Activated CD4-positive, alpha-beta T cell treated with anti-CD3 and anti-CD28 coated beads, Interleukin-2, amount 10 ng/mL, durations not matched to agents 7 days and 5 days (primary cell): ENCODE data around the gene MBD3. TPM values are rescaled to one million over a fixed set of nuclear protein-coding genes. Genes with fewer than 3 reads are reported as not detected.

Experiments used
- CTCF ChIA-PET: fragments of 350-600 bp; sonication (Branson Sonifier 250); formaldehyde crosslinking; loops from one replicate; lab custom pipeline; 2021; ENCODE audit warnings: antibody characterized with exemption; lab: Charles Lee
- POLR2A ChIA-PET: fragments of 350-600 bp; sonication (Branson Sonifier 250); formaldehyde crosslinking; loops from one replicate; lab custom pipeline; 2021; ENCODE audit warnings: antibody characterized with exemption; lab: Charles Lee
- DNase-seq: peaks from one replicate; pipeline ENCODE4 v3.0.0-alpha.2; 2020
- H3K27ac Mint-ChIP-seq: one replicate; pipeline ENCODE4 v1.8.0; 2021; ENCODE audit warnings: mild to moderate bottlenecking, moderate library complexity, mixed read lengths
- H3K27me3 Mint-ChIP-seq: one replicate; pipeline ENCODE4 v1.8.0; 2021; ENCODE audit warnings: mixed read lengths
- H3K36me3 Mint-ChIP-seq: one replicate; pipeline ENCODE4 v1.8.0; 2021; ENCODE audit warnings: low read depth, mixed read lengths
- H3K4me1 Mint-ChIP-seq: one replicate; pipeline ENCODE4 v1.8.0; 2021; ENCODE audit warnings: mixed read lengths
- H3K4me3 Mint-ChIP-seq: one replicate; pipeline ENCODE4 v1.8.0; 2021; ENCODE audit warnings: mild to moderate bottlenecking, moderate library complexity, mixed read lengths
- H3K9me3 Mint-ChIP-seq: one replicate; pipeline ENCODE4 v1.8.0; 2021; ENCODE audit warnings: mixed read lengths
- total RNA-seq, 2 experiments: library from RNA; stranded (reverse); gene quantifications; one replicate each; pipeline ENCODE4 v1.2.3, GENCODE V29; 2021

Gene MBD3
- total RNA-seq, 2 experiments from 2014 or later: 76.2 to 93.3 TPM

DNA sequence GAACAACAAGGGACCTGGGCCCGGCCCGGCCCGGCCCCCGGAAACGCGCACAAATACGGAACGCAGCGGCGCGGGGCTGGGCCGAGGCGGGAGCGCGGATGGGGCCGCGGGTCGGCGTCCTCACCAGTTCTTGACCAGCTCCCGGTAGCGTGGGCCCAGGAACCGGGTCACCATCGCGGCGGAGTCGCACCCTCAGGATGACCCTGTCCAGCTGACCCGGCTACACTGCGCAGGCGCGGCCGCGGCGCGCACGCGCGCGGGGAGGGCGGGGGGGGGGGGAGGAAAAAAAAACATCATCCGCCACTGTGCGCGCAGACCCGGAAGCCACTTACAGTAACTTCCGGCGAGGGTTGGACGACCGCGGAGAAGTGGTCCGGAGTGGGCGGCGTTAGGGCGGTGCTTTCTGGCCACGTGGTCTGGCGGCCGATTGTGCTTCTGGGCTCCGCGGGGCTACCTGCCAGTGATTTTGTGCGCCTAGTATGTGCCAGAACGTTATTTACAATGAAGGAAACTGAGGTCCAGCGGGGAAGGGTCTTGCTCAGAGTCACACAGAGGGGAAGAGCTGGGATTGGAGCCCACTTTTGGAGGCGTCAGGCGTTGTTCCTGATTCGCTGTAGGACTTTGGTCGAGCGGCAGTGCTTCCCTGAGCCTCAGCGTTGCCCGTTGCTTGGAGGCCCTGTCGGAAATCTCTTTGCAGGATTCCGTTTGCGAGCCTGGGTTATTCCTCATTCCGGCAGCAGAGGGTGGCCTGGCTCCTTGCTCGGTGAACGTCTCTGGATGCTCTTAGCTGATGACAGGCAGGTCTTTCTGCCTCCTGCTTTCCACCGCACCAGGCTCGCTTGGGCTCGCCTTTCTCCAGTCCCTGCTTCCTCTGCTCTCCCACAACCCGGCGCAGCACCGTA lies 12.8 kb upstream of the MBD3 start, which contains the start of gene UQCR11:
Gene UQCR11, minus strand, starts transcription at position 227 of the 902 bp plus-strand sequence. Its CDS starts 53 bp downstream, at position 174.
- H3K36me3 Mint-ChIP-seq: peaks cover 9% of the 10 kb centered on the region
- H3K27me3 Mint-ChIP-seq: no peaks in the 10 kb centered on the region
- peaks cover 56% of the 10 kb centered on the region for H3K4me1 Mint-ChIP-seq
- ChIA-PET CTCF (interaction anchor here (1.0 to 3.2 kb wide), 5 partner anchors 12 to 45 kb away, joined by 3 to 13 read pairs (median 3); partner anchors contain the start of gene MBD3), POLR2A (interaction anchor here (0.5 to 1.0 kb wide), 2 partner anchors 13 to 742 kb away, joined by 3 to 7 read pairs; partner anchors contain the start of gene MBD3)
- H3K9me3 Mint-ChIP-seq: no peaks in the 10 kb centered on the region
- DNase-seq: peak; percentile 94
- H3K27ac Mint-ChIP-seq: peak within 1 kb of the TSS; percentile 99
- H3K4me3 Mint-ChIP-seq: peak within 1 kb of the TSS; percentile 99

DNA sequence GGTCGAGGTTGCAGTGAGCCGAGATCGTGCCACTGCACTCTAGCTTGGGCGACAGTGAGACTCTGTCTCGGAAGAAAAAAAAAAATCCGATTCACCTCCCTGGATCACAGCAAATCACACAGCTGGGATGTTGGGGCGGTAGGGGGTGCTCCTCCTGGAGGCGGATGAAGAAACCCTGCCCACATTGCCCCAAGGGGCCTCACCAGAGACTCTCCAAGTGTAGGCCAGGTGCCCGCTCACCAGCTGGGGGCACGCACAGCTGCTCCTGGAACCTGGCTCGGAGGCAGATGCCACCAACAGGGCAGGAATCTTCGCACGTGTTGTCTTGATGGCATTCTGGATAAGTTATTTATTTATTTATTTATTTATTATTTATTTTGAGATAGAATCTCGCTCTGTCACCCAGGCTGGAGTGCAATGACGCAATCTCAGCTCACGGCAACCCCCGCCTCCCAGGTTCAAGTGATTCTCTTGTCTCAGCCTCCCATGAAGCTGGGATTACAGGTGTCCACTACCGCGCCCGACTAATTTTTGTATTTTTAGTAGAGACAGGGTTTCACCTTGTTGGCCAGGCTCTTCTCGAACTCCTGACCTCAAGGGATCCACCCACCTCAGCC lies 9.5 kb upstream of the MBD3 start:
- DNase-seq: no peak
- ChIA-PET CTCF (interaction anchor here (1.0 kb wide), 2 partner anchors 23 to 219 kb away, joined by 3 to 4 read pairs; partner anchors contain the start of gene NDUFS7), POLR2A (no interaction called here)
- H3K27me3 Mint-ChIP-seq: no peaks in the 10 kb centered on the region
- no peak overlapping the region for H3K27ac Mint-ChIP-seq
- peaks cover 21% of the 10 kb centered on the region for H3K36me3 Mint-ChIP-seq
- H3K4me3 Mint-ChIP-seq: no peak overlapping the region
- H3K9me3 Mint-ChIP-seq: no peaks in the 10 kb centered on the region
- peaks cover 36% of the 10 kb centered on the region for H3K4me1 Mint-ChIP-seq

GRCh38 chr19:1601613-1602064 lies 9.0 kb upstream of the MBD3 start:
- CTCF ChIA-PET: interaction anchor here (0.6 to 1.0 kb wide), 3 partner anchors 23 to 218 kb away, joined by 3 to 4 read pairs (median 3); partner anchors contain the start of gene NDUFS7

DNA sequence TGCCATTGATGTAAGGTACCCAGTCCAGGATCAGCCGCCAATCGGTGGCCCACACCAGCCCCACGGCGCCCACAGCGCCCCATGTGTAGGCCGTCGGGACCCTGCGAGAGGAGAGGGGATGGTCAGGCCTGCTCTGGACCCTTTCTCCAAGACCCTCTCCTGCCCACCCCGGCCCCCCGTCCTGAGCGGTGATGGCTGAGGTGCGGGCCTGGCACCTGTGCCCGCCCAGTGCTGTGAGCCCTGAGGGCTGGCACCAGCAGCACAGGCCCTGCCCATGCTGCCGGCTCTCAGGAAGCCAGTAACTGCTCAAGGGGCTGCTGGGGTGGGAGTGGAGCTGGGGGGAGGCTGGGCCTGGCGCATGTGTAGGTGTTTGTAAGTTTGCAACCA lies 6.8 kb upstream of the MBD3 start:
- Mint-ChIP-seq H3K27ac (no peak overlapping the region), H3K4me3 (no peak overlapping the region), H3K4me1 (peaks cover 19% of the 10 kb centered on the region), H3K36me3 (peaks cover 24% of the 10 kb centered on the region), H3K9me3 (no peaks in the 10 kb centered on the region), H3K27me3 (no peaks in the 10 kb centered on the region)
- no peak for DNase-seq
- ChIA-PET CTCF (interaction anchor here (0.6 kb wide), 1 partner anchor 51 kb away, joined by 3 read pairs; no protein-coding TSS in a partner anchor), POLR2A (no interaction called here)

More at GRCh38 chr19:1601613-1602064, 9.0 kb upstream of the MBD3 start:
- POLR2A ChIA-PET: no interaction called here
- peaks cover 32% of the 10 kb centered on the region for H3K4me1 Mint-ChIP-seq
- H3K9me3 Mint-ChIP-seq: no peaks in the 10 kb centered on the region
- peaks cover 22% of the 10 kb centered on the region for H3K36me3 Mint-ChIP-seq
- H3K27ac Mint-ChIP-seq: no peak overlapping the region
- no peaks in the 10 kb centered on the region for H3K27me3 Mint-ChIP-seq
- H3K4me3 Mint-ChIP-seq: no peak overlapping the region
- no peak for DNase-seq

DNA sequence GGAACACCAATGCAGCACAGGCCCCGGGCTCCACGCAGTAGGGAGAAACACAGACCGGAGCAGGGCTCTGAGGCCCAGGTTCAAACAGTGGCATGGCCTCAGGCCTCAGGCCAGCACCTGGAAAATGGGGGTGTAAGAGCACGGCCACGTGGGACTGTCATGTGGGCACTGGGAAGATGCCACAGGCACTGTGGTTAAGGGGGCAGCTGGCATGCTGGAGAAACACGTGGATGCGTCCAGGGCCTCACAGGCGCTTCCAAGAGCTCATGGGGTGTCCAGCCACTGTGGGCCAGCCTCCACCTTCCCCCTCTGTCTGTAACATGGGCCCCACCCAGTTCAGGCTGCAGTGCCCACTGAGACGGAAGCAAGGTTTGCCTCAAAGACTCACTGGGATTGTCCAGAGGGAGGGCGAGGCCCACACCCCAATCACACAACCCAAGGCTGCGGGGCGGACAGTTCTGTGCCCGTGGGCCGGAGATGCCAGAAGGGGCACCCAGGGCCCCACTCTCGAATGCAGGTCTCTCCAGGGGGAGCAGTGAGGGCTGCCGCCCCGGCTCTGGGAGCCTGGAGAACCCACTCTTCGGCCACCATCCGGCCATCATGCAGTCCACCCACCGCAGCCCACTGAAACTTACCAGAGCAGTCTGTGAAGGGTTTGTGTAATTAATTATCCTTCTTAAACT lies 6.3 kb upstream of the MBD3 start:
- POLR2A ChIA-PET: interaction anchor here (0.5 kb wide), 1 partner anchor 71 kb away, joined by 3 read pairs; no protein-coding TSS in a partner anchor
- no peak overlapping the region for H3K4me3 Mint-ChIP-seq
- H3K36me3 Mint-ChIP-seq: peaks cover 22% of the 10 kb centered on the region
- H3K27me3 Mint-ChIP-seq: no peaks in the 10 kb centered on the region
- DNase-seq: no peak
- CTCF ChIA-PET: interaction anchor here (1.1 kb wide), 1 partner anchor 9 kb away, joined by 3 read pairs; no protein-coding TSS in a partner anchor
- no peaks in the 10 kb centered on the region for H3K9me3 Mint-ChIP-seq
- H3K27ac Mint-ChIP-seq: no peak overlapping the region
- H3K4me1 Mint-ChIP-seq: peaks cover 14% of the 10 kb centered on the region

DNA sequence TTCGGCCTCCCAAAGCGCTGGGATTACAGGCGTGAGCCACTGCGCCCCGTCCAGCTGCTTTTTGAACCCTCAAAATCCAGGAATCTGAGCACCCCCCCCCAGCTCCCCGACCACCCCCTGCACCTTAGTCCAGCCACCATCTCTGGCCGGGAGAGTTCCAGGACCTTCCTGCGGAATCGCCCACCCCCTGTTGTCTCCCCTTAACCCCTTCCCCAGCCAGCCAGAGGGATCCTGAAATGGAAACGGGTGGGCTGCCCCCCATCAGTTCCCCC lies 772 bp upstream of the MBD3 start:
- H3K27ac Mint-ChIP-seq: no peak overlapping the region

DNA sequence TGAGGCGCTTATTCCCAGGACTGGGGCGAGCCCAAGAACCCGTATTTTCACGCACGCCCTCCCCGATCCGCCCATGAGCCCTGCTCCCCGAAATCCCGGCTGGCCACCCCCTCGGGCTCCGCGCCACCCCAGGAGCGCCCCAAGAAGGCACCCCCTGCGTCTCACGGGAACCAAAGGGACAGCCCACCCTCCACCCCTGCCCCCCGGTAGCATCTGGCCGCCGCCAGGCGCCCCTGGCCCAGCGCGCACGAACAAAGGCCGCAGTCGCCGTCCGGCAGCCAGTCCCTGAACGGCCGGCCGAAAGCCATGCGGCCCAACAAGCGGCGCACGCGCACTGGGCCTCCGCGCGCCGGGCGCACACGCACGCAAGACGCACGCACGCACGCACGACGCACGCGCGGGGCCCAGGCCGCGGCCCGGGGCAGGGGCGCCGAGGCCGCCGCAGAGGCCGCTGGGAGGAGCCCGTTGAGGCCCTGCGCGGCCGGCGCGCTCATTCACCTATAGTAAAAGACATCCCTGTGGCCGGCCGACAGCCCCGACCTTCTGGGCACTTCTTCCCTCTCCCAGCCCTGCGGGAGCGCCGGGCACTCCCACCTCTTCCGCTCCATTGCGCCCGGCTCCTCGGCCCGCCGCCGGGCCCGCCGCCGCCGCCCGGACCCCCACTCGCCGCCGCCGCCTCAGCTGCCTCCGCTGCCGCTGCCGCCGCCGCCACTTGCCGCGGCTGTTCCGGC lies 476 bp downstream of the MBD3 start:
- Mint-ChIP-seq H3K9me3 (no peaks in the 10 kb centered on the region), H3K4me3 (peak overlapping the region; percentile 86), H3K36me3 (peaks cover 3% of the 10 kb centered on the region), H3K27me3 (no peaks in the 10 kb centered on the region), H3K27ac (peak overlapping the region; percentile 93), H3K4me1 (peaks cover 21% of the 10 kb centered on the region)
- ChIA-PET CTCF (interaction anchor here (0.7 to 2.4 kb wide), 3 partner anchors 12 to 135 kb away, joined by 3 to 13 read pairs (median 4); partner anchors contain the start of gene UQCR11), POLR2A (interaction anchor here (0.6 kb wide), 1 partner anchor 14 kb away, joined by 3 read pairs; no protein-coding TSS in a partner anchor)
- peak; percentile 82 for DNase-seq

More for the DNA sequence above, 772 bp upstream of the MBD3 start:
- no peak for DNase-seq
- H3K36me3 Mint-ChIP-seq: peaks cover 12% of the 10 kb centered on the region
- H3K4me1 Mint-ChIP-seq: peaks cover 21% of the 10 kb centered on the region
- ChIA-PET POLR2A (interaction anchor here (0.6 kb wide), 1 partner anchor 58 kb away, joined by 3 read pairs; no protein-coding TSS in a partner anchor), CTCF (interaction anchor here (0.8 to 2.4 kb wide), 2 partner anchors 9 to 11 kb away, joined by 3 to 13 read pairs; partner anchors contain the start of gene UQCR11)
- H3K4me3 Mint-ChIP-seq: peak overlapping the region; percentile 85
- no peaks in the 10 kb centered on the region for H3K27me3 Mint-ChIP-seq
- no peaks in the 10 kb centered on the region for H3K9me3 Mint-ChIP-seq

DNA sequence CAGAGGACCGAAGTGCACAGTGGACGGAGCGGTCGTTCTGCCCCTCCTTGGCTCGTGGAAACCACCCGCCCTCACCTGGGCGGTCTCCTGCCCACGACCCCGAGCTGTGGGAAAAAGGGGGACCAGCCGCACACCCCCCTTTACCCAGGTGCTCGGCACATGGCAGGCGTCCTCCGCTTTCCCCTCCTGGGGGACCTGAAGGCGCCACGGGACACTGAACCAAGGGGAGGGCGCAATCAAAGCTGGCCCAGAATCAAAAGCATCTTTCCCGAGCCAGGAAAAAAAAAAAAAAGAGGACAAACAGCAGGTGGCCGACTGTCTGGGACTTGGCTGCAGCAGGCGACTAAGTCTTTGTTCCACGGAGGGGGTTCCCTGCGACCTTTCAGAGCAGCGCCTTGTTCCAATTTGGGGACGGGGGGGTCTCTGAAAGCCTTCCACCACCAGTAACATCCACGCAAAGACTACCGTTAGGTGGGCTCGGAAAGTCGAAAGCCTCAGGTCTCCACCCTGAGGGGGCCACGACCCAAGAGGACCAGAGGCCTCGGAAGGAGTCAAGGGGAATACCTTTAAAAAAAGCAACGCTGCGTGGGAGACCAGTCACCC lies 1.1 kb downstream of the MBD3 start:
- Mint-ChIP-seq H3K27me3 (no peaks in the 10 kb centered on the region), H3K27ac (peak overlapping the region; percentile 93), H3K9me3 (no peaks in the 10 kb centered on the region), H3K4me3 (peak overlapping the region; percentile 86), H3K36me3 (peaks cover 2% of the 10 kb centered on the region), H3K4me1 (peaks cover 21% of the 10 kb centered on the region)
- no peak for DNase-seq
- ChIA-PET CTCF (interaction anchor here (0.8 to 1.5 kb wide), 3 partner anchors 14 to 134 kb away, joined by 3 to 4 read pairs (median 3); partner anchors contain the start of gene UQCR11), POLR2A (no interaction called here)

DNA sequence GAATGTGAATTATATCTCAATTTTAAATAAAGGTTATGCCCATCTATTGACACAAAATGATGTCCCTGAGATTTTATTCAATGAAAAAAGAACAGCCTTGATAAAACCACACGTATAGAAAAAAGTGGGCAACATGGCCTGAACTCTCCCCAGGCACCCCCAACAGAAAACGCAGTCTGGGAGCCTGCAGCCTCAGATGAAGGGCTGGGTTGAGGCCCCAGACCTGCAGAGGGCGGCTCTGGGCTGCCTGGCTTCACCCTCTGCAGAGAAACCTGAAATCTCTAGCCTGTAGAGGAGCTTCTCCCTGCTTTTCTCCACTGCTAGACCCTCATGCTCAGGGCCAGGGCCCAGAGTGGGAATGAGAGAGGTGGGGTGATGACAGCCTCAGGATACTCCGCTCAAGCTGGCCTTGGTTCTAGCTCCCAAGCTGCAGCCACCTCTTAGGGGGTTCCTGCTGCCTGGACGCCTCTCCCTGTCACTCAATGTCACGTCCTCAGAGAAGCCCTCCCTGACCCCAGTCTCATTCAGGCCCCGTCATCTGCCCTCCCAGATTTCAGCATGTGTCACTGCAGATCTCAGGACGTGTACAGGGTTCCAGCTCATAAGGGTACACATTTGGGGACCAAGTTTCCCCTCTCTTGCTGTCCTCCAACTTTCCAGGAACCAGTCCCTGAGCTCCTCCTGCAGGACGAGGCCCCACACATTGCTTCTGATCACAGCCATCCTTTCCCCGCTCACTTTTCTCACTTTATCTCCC lies 1.8 kb downstream of the MBD3 start:
- POLR2A ChIA-PET: no interaction called here
- peaks cover 3% of the 10 kb centered on the region for H3K36me3 Mint-ChIP-seq
- H3K9me3 Mint-ChIP-seq: no peaks in the 10 kb centered on the region
- peak overlapping the region; percentile 86 for H3K4me3 Mint-ChIP-seq
- H3K27me3 Mint-ChIP-seq: no peaks in the 10 kb centered on the region
- peak overlapping the region; percentile 93 for H3K27ac Mint-ChIP-seq
- DNase-seq: peak; percentile 39
- H3K4me1 Mint-ChIP-seq: peaks cover 21% of the 10 kb centered on the region
- CTCF ChIA-PET: interaction anchor here (0.8 to 1.5 kb wide), 3 partner anchors 14 to 133 kb away, joined by 3 to 4 read pairs (median 3); partner anchors contain the start of gene UQCR11

DNA sequence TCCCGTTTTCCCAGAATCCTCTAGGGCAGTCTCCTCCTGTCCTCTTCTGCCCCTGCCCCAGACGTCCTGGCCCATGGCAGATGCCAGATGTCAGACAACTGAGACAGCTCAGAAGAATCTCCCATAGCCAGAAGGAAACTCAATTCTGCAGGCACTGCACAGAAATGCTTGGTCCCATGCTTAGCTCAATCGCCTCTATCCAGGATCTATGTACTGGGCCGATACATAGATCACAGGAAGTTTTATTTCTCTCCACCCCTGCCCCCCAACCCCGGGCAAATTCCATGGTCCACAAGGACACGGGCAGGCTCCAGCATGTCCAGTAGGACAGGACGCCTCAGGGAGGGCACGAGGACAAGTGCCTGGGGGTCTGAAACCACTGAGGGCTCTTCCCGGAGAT lies 4.8 kb downstream of the MBD3 start:
- peaks cover 6% of the 10 kb centered on the region for H3K36me3 Mint-ChIP-seq
- DNase-seq: no peak
- POLR2A ChIA-PET: no interaction called here
- H3K27me3 Mint-ChIP-seq: no peaks in the 10 kb centered on the region
- CTCF ChIA-PET: interaction anchor here (1.1 to 1.4 kb wide), 4 partner anchors 16 to 42 kb away, joined by 3 to 7 read pairs (median 6); no protein-coding TSS in a partner anchor
- no peaks in the 10 kb centered on the region for H3K9me3 Mint-ChIP-seq
- H3K27ac Mint-ChIP-seq: no peak overlapping the region
- peaks cover 17% of the 10 kb centered on the region for H3K4me1 Mint-ChIP-seq
- no peak overlapping the region for H3K4me3 Mint-ChIP-seq
